Measurements from ENCODE around the gene MFAP3. TPM values are rescaled to one million over a fixed set of nuclear protein-coding genes. Genes with fewer than 3 reads are reported as not detected.

Gene MFAP3
- total RNA-seq, 2 experiments from 2014 or later, result 27.7 to 29.9 TPM

DNA sequence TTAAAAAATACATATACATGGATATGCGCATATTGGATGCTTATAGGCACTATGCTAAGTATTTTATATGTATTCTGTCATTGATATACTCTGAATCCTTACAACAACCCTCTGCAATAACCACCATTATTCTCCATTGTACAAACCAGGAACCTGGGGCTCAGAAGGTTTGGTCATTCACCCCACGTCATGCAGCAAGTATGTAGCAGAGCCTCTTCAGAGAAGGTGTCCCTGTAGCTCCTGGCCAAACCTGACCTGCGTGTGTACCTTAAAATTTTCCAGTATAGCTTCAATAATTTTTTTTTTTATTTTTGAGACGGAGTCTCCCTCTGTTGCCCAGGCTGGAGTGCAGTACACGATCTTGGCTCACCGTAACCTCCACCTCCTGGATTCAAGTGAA is 51.9 kb downstream of the MFAP3 start:
- no peaks in the 10 kb centered on the region for H3K36me3 ChIP-seq (ENCODE audit: insufficient read depth, low read length)
- H3K4me2 ChIP-seq (ENCODE audit: low read length), result no peak overlapping the region
- H3K27ac ChIP-seq (ENCODE audit: low read depth, low read length, poor library complexity, severe bottlenecking), result no peak overlapping the region
- ChIA-PET POLR2A (interaction anchor here (0.7 to 0.8 kb wide), 2 partner anchors 45 to 318 kb away, joined by 4 read pairs; no protein-coding TSS in a partner anchor), CTCF (ENCODE audit: unreplicated experiment) (no interaction called here)
- no TSS peak for BruUV-seq (replicated peaks)
- TF ChIP-seq EZH2phosphoT487 (IDR thresholded peaks at IDR 0.05; ENCODE audit: borderline replicate concordance, low read depth, low read length), result no peak
- TF ChIP-seq, protein P1, sequence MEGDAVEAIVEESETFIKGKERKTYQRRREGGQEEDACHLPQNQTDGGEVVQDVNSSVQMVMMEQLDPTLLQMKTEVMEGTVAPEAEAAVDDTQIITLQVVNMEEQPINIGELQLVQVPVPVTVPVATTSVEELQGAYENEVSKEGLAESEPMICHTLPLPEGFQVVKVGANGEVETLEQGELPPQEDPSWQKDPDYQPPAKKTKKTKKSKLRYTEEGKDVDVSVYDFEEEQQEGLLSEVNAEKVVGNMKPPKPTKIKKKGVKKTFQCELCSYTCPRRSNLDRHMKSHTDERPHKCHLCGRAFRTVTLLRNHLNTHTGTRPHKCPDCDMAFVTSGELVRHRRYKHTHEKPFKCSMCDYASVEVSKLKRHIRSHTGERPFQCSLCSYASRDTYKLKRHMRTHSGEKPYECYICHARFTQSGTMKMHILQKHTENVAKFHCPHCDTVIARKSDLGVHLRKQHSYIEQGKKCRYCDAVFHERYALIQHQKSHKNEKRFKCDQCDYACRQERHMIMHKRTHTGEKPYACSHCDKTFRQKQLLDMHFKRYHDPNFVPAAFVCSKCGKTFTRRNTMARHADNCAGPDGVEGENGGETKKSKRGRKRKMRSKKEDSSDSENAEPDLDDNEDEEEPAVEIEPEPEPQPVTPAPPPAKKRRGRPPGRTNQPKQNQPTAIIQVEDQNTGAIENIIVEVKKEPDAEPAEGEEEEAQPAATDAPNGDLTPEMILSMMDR (conservative IDR thresholded peaks at IDR 0.05; ENCODE audit: low read length), result no peak
- H2AFZ ChIP-seq (ENCODE audit: low read length), result no peak overlapping the region
- H3K9me2 ChIP-seq (ENCODE audit: insufficient read depth, low read length), result no peaks in the 10 kb centered on the region
- H4K20me1 ChIP-seq (ENCODE audit: insufficient read depth, low read length), result no peaks in the 10 kb centered on the region
- H3K4me1 ChIP-seq (ENCODE audit: insufficient read depth, low read length, poor library complexity, severe bottlenecking), result no peaks in the 10 kb centered on the region
- H3K9me3 ChIP-seq (ENCODE audit: low read length), result no peaks in the 10 kb centered on the region
- H3K4me3 ChIP-seq (ENCODE audit: low read depth, low read length, poor library complexity, severe bottlenecking), result no peak overlapping the region
- H3K79me2 ChIP-seq (ENCODE audit: insufficient read depth, low read depth, low read length), result no peaks in the 10 kb centered on the region
- DNase-seq (ENCODE audit: low spot score), result no peak
- intact Hi-C loops (cut with micrococcal nuclease; ENCODE audit: unreplicated experiment), result no loop called here

DNA sequence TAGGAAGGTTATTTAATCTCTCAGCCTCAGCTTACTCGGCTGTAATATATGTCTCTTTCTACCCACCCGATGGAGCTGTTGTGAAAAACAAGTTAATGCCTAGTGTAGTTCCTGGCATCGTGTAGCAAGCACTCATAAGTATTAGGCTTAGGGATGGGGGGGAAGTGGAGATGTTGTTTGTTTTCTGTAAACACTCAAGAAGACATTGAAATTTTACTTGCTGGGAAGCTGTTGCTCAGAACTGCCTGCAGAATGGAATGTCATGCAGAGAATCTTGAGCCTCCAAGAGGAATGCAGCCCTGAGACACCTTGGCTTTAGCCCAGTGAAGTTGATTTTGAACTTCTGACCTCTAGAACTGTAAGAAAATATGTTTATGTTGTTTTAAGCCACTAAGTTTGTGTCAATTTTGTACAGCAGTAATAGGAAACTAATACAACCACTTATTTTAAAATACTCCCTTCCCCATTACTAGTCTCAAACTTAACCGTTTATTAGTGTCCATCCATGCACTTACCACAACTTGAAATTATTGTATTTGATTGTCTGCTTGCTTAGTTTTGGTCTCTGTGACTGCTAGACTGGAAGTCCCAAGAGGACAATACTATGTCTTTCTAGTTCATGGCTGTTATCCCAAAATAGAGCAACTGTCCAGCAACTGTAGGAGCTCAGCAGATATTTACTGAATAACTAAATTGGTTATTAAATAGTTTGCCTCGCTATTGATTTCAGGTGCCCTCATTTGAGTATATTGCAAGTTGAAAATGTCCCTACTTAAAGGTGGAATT is 53.8 kb downstream of the MFAP3 start:
- ChIA-PET POLR2A (no interaction called here), CTCF (ENCODE audit: unreplicated experiment) (no interaction called here)
- Histone ChIP-seq H3K9me3 (ENCODE audit: low read length) (no peaks in the 10 kb centered on the region), H3K4me3 (ENCODE audit: low read depth, low read length, poor library complexity, severe bottlenecking) (no peak overlapping the region), H3K36me3 (ENCODE audit: insufficient read depth, low read length) (no peaks in the 10 kb centered on the region), H3K4me2 (ENCODE audit: low read length) (no peak overlapping the region), H3K79me2 (ENCODE audit: insufficient read depth, low read depth, low read length) (no peaks in the 10 kb centered on the region), H2AFZ (ENCODE audit: low read length) (no peak overlapping the region), H3K9me2 (ENCODE audit: insufficient read depth, low read length) (no peaks in the 10 kb centered on the region), H3K27ac (ENCODE audit: low read depth, low read length, poor library complexity, severe bottlenecking) (no peak overlapping the region), H3K4me1 (ENCODE audit: insufficient read depth, low read length, poor library complexity, severe bottlenecking) (no peaks in the 10 kb centered on the region), H4K20me1 (ENCODE audit: insufficient read depth, low read length) (no peaks in the 10 kb centered on the region)
- no TSS peak for BruUV-seq (replicated peaks)
- TF ChIP-seq, protein P1 (conservative IDR thresholded peaks at IDR 0.05; ENCODE audit: low read length), result no peak
- no peak for TF ChIP-seq EZH2phosphoT487 (IDR thresholded peaks at IDR 0.05; ENCODE audit: borderline replicate concordance, low read depth, low read length)
- DNase-seq (ENCODE audit: low spot score), result no peak
- intact Hi-C loops (cut with micrococcal nuclease; ENCODE audit: unreplicated experiment), result no loop called here

DNA sequence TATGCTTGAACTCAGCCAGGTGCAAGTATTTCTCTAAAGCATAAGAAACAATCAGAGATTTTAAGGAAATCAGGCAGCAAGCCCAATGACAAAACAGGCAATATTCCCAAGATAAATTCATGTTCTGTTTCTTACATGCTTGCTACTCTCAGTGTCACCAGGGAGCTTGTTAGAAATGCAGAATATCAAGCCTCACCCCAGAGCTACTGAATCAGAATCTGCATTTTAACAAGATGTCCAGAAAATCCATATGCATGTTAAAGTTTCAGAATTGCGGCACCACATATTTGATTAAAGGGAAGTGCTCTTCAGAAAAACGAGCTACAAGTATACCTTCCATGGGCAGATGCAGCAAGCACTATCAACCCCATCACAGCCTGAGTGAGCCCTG is 54.4 kb downstream of the MFAP3 start:
- no peak overlapping the region for H3K4me2 ChIP-seq (ENCODE audit: low read length)
- POLR2A ChIA-PET, result no interaction called here
- H3K9me3 ChIP-seq (ENCODE audit: low read length), result no peaks in the 10 kb centered on the region
- CTCF ChIA-PET (ENCODE audit: unreplicated experiment), result no interaction called here
- H3K4me3 ChIP-seq (ENCODE audit: low read depth, low read length, poor library complexity, severe bottlenecking), result no peak overlapping the region
- no peak overlapping the region for H3K27ac ChIP-seq (ENCODE audit: low read depth, low read length, poor library complexity, severe bottlenecking)
- H3K79me2 ChIP-seq (ENCODE audit: insufficient read depth, low read depth, low read length), result no peaks in the 10 kb centered on the region
- no TSS peak for BruUV-seq (replicated peaks)
- H3K36me3 ChIP-seq (ENCODE audit: insufficient read depth, low read length), result no peaks in the 10 kb centered on the region
- H2AFZ ChIP-seq (ENCODE audit: low read length), result no peak overlapping the region
- intact Hi-C loops (cut with micrococcal nuclease; ENCODE audit: unreplicated experiment), result no loop called here
- no peak for TF ChIP-seq EZH2phosphoT487 (IDR thresholded peaks at IDR 0.05; ENCODE audit: borderline replicate concordance, low read depth, low read length)
- TF ChIP-seq, protein P1 (conservative IDR thresholded peaks at IDR 0.05; ENCODE audit: low read length), result no peak
- H3K4me1 ChIP-seq (ENCODE audit: insufficient read depth, low read length, poor library complexity, severe bottlenecking), result no peaks in the 10 kb centered on the region
- DNase-seq (ENCODE audit: low spot score), result no peak
- H3K9me2 ChIP-seq (ENCODE audit: insufficient read depth, low read length), result no peaks in the 10 kb centered on the region
- no peaks in the 10 kb centered on the region for H4K20me1 ChIP-seq (ENCODE audit: insufficient read depth, low read length)

Measured in OCI-LY7 (cell line).